PC-9 (cell line): ENCODE data around the gene CSF1R.

Experiments used
- CTCF ChIP-seq: fragments of 200-600 bp; sonication (generic); conservative IDR thresholded peaks from 2 replicates; pipeline ENCODE4 v1.6.1; 2017; ENCODE audit warnings: mixed run types, antibody characterized with exemption, mild to moderate bottlenecking, moderate library complexity
- EZH2 ChIP-seq: fragments of 200-600 bp; sonication (generic); IDR thresholded peaks from 2 replicates; pipeline ENCODE4 v1.8.0; 2017; ENCODE audit warnings: antibody characterized with exemption, low read depth

- TF ChIP-seq CTCF (no peak), EZH2 (no peak)
Measured at GRCh38 chr5:150081541-150082283, 4.6 kb downstream of the CSF1R start.
